Stimulated activated CD4-positive, alpha-beta T cell treated with anti-CD3 and anti-CD28 coated beads, Interleukin-12 subunit alpha, Interleukin-12 subunit beta, amount 100 ng/mL, for 4 hours (primary cell): ENCODE results near the gene FUOM.

ENCODE experiments used
- DNase-seq: peaks from one replicate; pipeline ENCODE4 v3.0.0-alpha.2; 2020

The FUOM gene

DNA sequence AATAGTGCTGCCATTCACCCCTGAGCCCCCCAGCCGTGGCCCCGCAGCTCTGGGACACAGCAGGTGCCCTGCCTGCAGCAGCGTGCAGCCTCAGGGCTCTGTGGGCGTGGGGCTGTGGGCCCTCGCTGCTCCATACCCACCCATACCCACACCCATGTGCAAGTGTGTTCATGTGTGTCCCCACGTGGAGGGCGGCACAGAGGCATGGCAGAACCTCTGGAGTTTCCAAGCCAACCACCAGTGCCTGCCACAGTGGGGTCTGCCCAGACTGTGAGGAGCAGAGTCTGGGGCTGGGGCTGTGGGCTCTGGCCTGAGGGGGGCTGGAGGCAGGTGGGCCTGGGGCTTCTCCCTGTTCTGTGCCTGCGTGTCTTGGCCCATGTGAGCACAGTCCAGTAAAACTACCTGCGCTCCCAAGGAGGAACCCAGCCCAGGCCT, 8.2 kb downstream of the FUOM start:
- no peak for DNase-seq

DNA sequence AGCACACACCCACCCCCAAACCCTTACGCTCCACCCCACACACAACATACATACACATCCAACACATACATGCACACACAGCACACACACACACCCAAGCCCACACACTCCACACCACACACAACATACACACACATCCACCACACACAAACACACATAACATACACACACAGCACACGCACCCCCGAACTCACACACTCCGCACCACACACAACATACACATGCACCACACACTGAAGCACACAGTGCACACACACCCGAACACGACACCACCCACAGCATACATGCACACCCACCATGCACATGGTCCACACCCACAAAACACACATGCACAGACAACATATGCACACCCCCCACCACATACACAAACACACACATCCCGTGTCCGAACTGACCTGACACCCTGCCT, 8.7 kb downstream of the FUOM start:
- no peak for DNase-seq

- no peak for DNase-seq
These were observed 9.9 kb downstream of the FUOM start for GRCh38 chr10:133347710-133348517.

DNA sequence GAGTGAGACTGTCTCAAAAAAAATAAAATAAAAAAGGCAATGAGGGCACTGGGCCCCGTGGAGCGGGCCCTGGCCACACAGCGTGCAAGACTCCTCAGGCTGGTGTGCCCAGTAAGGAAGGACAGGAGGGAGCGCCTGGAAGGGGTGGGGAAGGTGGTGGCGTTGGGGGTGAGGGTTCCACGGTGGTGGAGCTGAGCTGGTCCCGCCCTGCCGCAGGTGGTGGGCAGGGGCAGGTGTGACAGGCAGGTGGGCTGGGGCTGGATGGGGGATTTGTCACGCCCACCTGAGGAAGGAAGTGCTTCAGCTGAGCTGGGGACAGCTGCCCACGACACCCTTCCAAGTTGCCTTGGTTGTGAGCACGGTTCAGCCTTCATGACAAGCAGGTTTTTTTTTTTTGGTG, 11.4 kb downstream of the FUOM start:
- no peak for DNase-seq

DNA sequence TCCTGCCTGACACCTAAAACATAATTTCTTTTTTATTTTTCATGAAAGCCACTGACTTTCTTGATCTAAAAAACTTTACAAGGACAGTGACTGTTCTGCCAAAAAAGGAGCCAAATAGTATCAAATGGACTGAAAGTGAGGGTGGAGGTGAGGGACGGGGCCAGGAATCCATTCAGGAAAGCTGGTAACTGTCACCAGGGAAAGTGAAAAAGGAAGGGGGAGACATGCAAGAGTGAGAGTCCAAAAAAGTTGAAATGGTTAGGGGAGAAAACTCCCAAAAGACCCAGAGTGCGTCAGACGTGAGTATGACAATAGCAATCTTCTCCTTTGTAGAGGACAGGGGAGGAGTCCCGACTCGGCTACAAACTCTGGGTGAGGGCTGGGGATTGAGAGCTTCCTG, 13.6 kb downstream of the FUOM start:
- no peak for DNase-seq

- no peak for DNase-seq
These were observed 14.3 kb downstream of the FUOM start for GRCh38 chr10:133343558-133343957.

GRCh38 chr10:133342942-133343341, 14.9 kb downstream of the FUOM start:
- DNase-seq, result no peak

DNA sequence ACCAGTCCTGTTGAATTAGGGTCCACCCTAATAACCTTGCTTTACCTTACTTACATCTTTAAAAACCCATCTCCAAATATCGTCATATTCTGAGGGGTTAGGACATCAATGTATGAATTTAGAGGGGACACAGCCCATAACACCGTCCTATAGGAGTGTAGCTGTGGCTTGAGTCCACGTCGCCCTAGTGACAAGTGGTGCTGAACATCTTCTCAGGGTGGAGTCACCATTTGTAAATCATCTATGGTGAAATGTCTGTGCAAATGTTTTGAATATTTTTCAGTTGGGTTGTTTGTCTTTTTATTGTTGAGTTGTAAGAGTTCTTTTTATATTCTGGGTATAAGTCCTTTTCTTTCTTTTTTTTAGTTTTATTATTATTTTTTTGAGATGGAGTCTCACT, 15.8 kb downstream of the FUOM start:
- no peak for DNase-seq

DNA sequence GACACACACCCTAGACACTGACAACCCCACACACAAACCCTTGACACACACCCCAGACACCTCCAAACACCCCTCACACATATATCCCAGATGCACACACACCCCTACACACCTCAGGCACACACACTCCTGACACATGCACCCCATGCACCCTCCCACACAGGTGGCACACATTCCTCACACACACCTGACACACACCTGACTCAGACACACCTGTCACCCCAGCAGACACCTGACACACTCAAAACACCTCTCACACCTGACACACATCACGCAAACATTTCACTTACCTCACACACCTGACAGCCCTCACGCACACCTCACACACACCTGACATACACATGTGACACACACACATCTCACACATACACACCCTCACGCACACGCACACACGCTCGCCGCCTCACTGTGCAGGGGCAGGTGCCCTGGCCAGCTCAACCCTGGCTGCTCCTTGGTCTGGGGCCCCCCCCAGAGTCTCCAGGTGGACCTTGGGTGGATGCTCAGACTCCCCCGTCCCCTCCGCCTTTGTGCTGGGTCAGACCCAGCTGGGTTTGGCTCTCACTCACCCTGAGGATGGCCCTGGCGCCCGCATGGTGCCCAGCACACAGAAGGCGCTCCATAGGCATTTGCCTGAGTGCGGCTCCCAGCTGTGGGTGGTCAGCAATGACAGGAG, 18.0 kb downstream of the FUOM start:
- no peak for DNase-seq

DNA sequence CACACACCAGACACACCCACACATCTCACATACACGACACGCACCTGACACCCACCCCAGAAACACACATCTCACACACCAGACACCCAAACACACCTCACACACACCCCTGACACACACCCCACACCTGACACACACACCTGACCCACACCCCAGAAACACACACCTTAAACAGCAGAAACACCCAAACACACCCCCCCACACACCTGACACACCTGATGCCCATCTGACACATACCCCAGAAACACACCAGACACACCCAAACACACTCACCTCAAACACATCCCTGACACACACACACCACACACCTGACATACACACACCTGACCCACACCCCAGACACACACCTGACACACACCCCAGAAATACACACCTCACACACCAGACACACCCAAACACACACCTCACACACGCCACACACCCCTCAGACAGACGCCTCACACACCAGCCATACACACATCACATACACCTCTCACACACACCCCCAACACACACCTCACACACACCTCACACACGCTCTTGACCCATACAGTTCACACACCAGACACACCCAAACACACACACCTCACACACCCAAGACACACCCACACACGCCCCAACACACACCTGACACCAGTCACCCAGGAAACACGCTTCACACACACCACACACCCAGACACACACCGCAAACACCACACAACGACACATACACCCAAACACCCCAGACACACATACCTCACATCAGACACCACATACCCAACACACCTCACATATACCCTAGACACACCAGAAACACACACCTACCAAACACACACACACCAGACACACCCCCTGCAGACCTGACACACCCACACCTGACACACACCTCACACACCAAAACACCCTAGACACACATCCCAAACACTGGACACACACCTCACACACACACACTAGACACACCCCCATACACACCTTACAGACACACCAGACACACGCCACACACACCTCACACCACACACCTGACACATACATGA, 19.4 kb downstream of the FUOM start:
- no peak for DNase-seq

- DNase-seq, result no peak
These were observed 20.5 kb downstream of the FUOM start for GRCh38 chr10:133337370-133337725.

- DNase-seq, result peak; percentile 59
These were observed 21.0 kb downstream of the FUOM start, which contains the start of gene CALY for GRCh38 chr10:133336577-133337369. TSS of gene CALY (minus strand) at chr10:133336896. CDS start at chr10:133328989, 7,907 bp downstream.

- DNase-seq, result no peak
These were observed 21.7 kb downstream of the FUOM start for GRCh38 chr10:133336118-133336576.

GRCh38 chr10:133335246-133336117, 22.3 kb downstream of the FUOM start:
- DNase-seq, result peak; percentile 70

- DNase-seq, result peak; percentile 46
These were observed 23.1 kb downstream of the FUOM start for GRCh38 chr10:133334503-133335245.

DNA sequence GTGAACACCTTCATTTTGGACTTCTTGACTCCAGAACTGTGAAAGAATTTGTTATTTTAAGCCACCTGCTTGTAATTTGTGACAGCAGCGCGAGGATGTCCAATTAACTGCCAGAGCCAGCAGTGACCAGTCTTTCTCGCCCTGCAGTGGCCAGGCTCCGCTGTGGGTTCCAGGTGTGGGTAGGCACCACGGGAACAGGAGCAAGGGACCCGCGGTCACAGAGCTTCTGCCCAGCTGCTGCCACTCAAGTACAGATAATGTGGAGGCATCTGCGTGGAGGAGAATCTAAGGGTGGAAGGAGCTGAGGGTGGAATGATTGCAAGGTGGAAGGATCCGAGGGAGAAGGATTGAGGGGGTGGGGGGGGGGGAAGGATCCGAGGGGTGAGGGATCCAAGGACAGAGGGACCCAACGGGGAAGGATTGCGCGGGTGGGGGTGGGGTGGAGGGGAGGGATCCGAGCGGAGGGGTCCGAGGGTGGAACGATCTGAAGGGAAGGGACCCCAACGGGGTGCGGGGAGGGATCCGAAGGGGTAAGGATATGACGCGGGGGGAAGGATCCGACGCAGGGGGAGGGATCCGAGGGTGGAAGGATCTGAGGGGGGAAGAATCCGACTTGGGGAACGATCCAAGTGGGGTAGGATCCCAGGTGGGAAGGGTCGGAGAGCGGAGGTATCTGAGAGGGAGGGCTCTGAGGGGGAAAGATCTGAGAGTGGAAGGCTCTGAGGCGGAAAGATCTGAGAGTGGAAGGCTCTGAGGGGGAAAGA, 24.7 kb downstream of the FUOM start:
- DNase-seq, result no peak

GRCh38 chr10:133329491-133330202, 28.2 kb downstream of the FUOM start:
- peak; percentile 92 for DNase-seq

- no peak for DNase-seq
These were observed 29.2 kb downstream of the FUOM start for GRCh38 chr10:133328358-133329343.
